Right lobe of liver (tissue), 6 donors: Measurements from ENCODE around the gene SOWAHA. TPM values are rescaled to one million over a fixed set of nuclear protein-coding genes. Genes with fewer than 3 reads are reported as not detected.

Experiments
- ATAC-seq, 4 donors: fragments of 200-7000 bp; cut with Tn5 transposase; one replicate each; pipeline ENCODE4 v1.9.1; 2020; ENCODE audit warnings: mild to moderate bottlenecking in 4 of 4, moderate library complexity in 4 of 4
- DNase-seq, 3 donors: peaks; one replicate each; pipeline ENCODE4 v3.0.0-alpha.2; 2020
- H3K27ac ChIP-seq, 3 donors: fragments of 200-600 bp; one replicate each; pipeline ENCODE4 v1.8.0; 2022
- H3K27me3 ChIP-seq, 2 donors: fragments of 200-600 bp; one replicate each; pipeline ENCODE4 v1.8.0; 2022
- H3K36me3 ChIP-seq, 4 donors: fragments of 200-600 bp; sonication (generic) in 1 of 4; one replicate each; pipeline versions ENCODE4 v1.5.1 to v1.8.0; 2017 to 2022; ENCODE audit warnings: control low read depth in 1 of 4
- H3K4me1 ChIP-seq, 4 donors: fragments of 200-600 bp; sonication (generic) in 1 of 4; one replicate each; pipeline versions ENCODE4 v1.5.1 to v1.8.0; 2017 to 2022; ENCODE audit warnings: control low read depth in 1 of 4
- H3K4me3 ChIP-seq, 3 donors: fragments of 200-600 bp; one replicate each; pipeline ENCODE4 v1.8.0; 2022
- H3K9me3 ChIP-seq, 4 donors: fragments of 200-600 bp; sonication (generic) in 1 of 4; one replicate each; pipeline versions ENCODE4 v1.5.1 to v1.8.0; 2017 to 2022; ENCODE audit warnings: control low read depth in 1 of 4
- POLR2A ChIP-seq: fragments of 450-650 bp; IDR thresholded peaks from one replicate; pipeline ENCODE4 v1.6.1; 2017; ENCODE audit warnings: antibody characterized with exemption, mild to moderate bottlenecking
- WGBS: methylation state at CpG from one replicate; pipeline ENCODE4 v1.1.6; 2018; ENCODE audit warnings: low coverage, low lambda C conversion rate; ENCODE audit not compliant: insufficient coverage; ENCODE audit errors: missing lambda C conversion rate; 5-methylcytosine and 5-hydroxymethylcytosine counted together
- intact Hi-C, 2 donors: fragments of 100-400 bp; cut with DNase I; formaldehyde crosslinking; loops; one replicate each; pipeline versions ENCODE4 v1.11.2 to v1.14.1; 2022
- total RNA-seq, 6 experiments: library from RNA; depleted of rRNA in 2 of 6; stranded (reverse); fragments of >200 nt in 2 of 6; fragmentation: NEBNext Ultra II Directional in 3 of 6; extraction: Animal tissue kit (Norgen Biotek cat#: 25700) in 3 of 6; gene quantifications; one replicate each; pipeline versions ENCODE4 v1.1.0 to v1.2.4, GENCODE V29; 2016 to 2023
- TF ChIP-seq, protein P1 (sequence below), 4 donors: fragments of 200-600 bp in 3 of 4; fragments of 450-650 bp in 1 of 4; IDR thresholded peaks; one replicate each; pipeline versions ENCODE4 v1.5.1 to v1.8.0; 2016 to 2022; ENCODE audit warnings: antibody characterized with exemption in 4 of 4, mild to moderate bottlenecking in 2 of 4
- donor health status: DM: no; HTN: yes; CAD: no.
- donor health status: DM: no; HTN: no; CAD: no.
- donor health status: DM: no; HTN: no; CAD: no.
- donor health status: DM: no; HTN: yes; CAD: no.
- donor health status: DM: no; HTN: yes; CAD: no.

Gene SOWAHA
- total RNA-seq, 6 experiments from 2014 or later, result 0.95 to 4.7 (median 1.4) TPM

- no peak overlapping the region for H3K4me3 ChIP-seq
- H3K27me3 ChIP-seq, result no peaks in the 10 kb centered on the region
- 21% methylated on average over 3 of the region's 3 CpGs for WGBS
- H3K9me3 ChIP-seq, result no peaks in the 10 kb centered on the region
- ATAC-seq (no peak), DNase-seq (no peak)
- H3K36me3 ChIP-seq, result no peaks in the 10 kb centered on the region
- H3K4me1 ChIP-seq, result peaks cover 0 to 55% (median 21%) of the 10 kb centered on the region in 4 donors
- TF ChIP-seq, protein P1, sequence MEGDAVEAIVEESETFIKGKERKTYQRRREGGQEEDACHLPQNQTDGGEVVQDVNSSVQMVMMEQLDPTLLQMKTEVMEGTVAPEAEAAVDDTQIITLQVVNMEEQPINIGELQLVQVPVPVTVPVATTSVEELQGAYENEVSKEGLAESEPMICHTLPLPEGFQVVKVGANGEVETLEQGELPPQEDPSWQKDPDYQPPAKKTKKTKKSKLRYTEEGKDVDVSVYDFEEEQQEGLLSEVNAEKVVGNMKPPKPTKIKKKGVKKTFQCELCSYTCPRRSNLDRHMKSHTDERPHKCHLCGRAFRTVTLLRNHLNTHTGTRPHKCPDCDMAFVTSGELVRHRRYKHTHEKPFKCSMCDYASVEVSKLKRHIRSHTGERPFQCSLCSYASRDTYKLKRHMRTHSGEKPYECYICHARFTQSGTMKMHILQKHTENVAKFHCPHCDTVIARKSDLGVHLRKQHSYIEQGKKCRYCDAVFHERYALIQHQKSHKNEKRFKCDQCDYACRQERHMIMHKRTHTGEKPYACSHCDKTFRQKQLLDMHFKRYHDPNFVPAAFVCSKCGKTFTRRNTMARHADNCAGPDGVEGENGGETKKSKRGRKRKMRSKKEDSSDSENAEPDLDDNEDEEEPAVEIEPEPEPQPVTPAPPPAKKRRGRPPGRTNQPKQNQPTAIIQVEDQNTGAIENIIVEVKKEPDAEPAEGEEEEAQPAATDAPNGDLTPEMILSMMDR (IDR thresholded peaks at IDR 0.05), result no peak
- TF ChIP-seq POLR2A, result peak; percentile 5
- intact Hi-C loops, result no loop called here
- peak overlapping the region; percentile 94 to 98 (median 95) for H3K27ac ChIP-seq
Observed at GRCh38 chr5:132840313-132840712, 27.2 kb downstream of the SOWAHA start.

- H3K4me1 ChIP-seq, result peaks cover 0 to 55% (median 21%) of the 10 kb centered on the region in 4 donors
- ATAC-seq, result no peak
Observed at GRCh38 chr5:132840896-132841295, 27.8 kb downstream of the SOWAHA start.

DNA sequence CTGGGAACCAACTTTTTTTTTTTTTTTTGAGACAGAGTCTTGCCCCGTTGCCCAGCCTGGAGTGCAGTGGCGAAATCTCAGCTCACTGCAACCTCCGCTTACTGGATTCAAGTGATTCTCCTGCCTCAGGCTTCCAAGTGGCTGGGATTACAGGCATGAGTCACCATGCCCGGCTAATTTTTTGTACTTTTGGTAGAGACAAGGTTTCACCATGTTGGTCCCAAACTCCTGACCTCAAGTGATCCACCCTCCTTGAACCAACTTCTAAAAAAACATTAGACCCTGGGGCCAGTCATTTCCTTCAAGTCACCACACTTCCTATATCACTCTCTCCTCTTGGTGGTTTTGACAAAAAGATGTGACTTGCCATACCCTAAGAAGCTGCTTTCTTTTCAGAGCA, 28.2 kb downstream of the SOWAHA start:
- intact Hi-C loops, result no loop called here
- 28% methylated on average over 4 of the region's 4 CpGs for WGBS
- Histone ChIP-seq H3K27ac (peak overlapping the region; percentile 94 to 98 (median 95)), H3K36me3 (no peaks in the 10 kb centered on the region), H3K4me1 (peaks cover 0 to 55% (median 20%) of the 10 kb centered on the region in 4 donors), H3K27me3 (no peaks in the 10 kb centered on the region), H3K9me3 (no peaks in the 10 kb centered on the region), H3K4me3 (no peak overlapping the region)
- DNase-seq (no peak), ATAC-seq (no peak)
- TF ChIP-seq, protein P1 (IDR thresholded peaks at IDR 0.05), result no peak
- peak; percentile 25 for TF ChIP-seq POLR2A

More at GRCh38 chr5:132840896-132841295, 27.8 kb downstream of the SOWAHA start:
- intact Hi-C loops, result no loop called here
- no peak for TF ChIP-seq POLR2A
- TF ChIP-seq, protein P1 (IDR thresholded peaks at IDR 0.05), result no peak
- DNase-seq, result no peak
- Histone ChIP-seq H3K36me3 (no peaks in the 10 kb centered on the region), H3K27ac (peak overlapping the region; percentile 94 to 98 (median 95)), H3K9me3 (no peaks in the 10 kb centered on the region), H3K4me3 (no peak overlapping the region), H3K27me3 (no peaks in the 10 kb centered on the region)
- WGBS, result 40% methylated on average over 1 of the region's 1 CpG

GRCh38 chr5:132848270-132848669, 35.2 kb downstream of the SOWAHA start:
- Histone ChIP-seq H3K9me3 (no peaks in the 10 kb centered on the region), H3K27ac (no peak overlapping the region), H3K36me3 (no peaks in the 10 kb centered on the region), H3K27me3 (no peaks in the 10 kb centered on the region), H3K4me1 (peaks cover 0 to 36% (median 9%) of the 10 kb centered on the region in 4 donors), H3K4me3 (no peak overlapping the region)
- WGBS, result 96% methylated on average over 8 of the region's 8 CpGs
- no peak for ATAC-seq
- no peak for TF ChIP-seq POLR2A
- TF ChIP-seq, protein P1 (IDR thresholded peaks at IDR 0.05), result no peak
- intact Hi-C loops, result no loop called here
- DNase-seq, result no peak
